Adrenal gland (tissue), 5 donors: Measurements from ENCODE around the gene CSH1.
"Not testable (repeated sequence)": the region's sequence is repeated elsewhere in the genome, so short reads cannot be mapped to it uniquely, and the experiment has no call there.

Source experiments
- CTCF ChIP-seq, 6 experiments: fragments of 450-650 bp in 4 of 6; fragments of 200-600 bp in 2 of 6; sonication (generic) in 1 of 6; IDR thresholded peaks; 1 replicate in 5 of 6; 2 replicates in 1 of 6; pipeline versions ENCODE4 v1.5.1 to v1.8.0; 2016 to 2021; ENCODE audit warnings: antibody characterized with exemption in 6 of 6, mild to moderate bottlenecking in 2 of 6, moderate library complexity in 1 of 6
- POLR2A ChIP-seq, 2 donors: fragments of 450-650 bp; IDR thresholded peaks; one replicate each; pipeline ENCODE4 v1.6.1; 2017; ENCODE audit warnings: antibody characterized with exemption in 2 of 2, mild to moderate bottlenecking in 2 of 2, moderate library complexity in 1 of 2
- donor health status: DM: no; HTN: no; CAD: no.

GRCh38 chr17:63907161-63907778 is 10.9 kb upstream of the CSH1 start:
- not testable (repeated sequence) for TF ChIP-seq CTCF, POLR2A (IDR thresholded peaks at IDR 0.05)
